Activated CD4-positive, alpha-beta T cell treated with anti-CD3 and anti-CD28 coated beads, Interleukin-2, amount 50 U/mL, for 4 hours (primary cell): Measurements from ENCODE around the gene AP1AR.

Experiments
- DNase-seq, 2 experiments: peaks; one replicate each; pipeline ENCODE4 v3.0.0-alpha.2; 2020

Gene AP1AR

GRCh38 chr4:112315446-112315845 is 83.9 kb downstream of the AP1AR start:
- DNase-seq, result no peak

- no peak for DNase-seq
Measured at GRCh38 chr4:112316360-112316759, 84.8 kb downstream of the AP1AR start.

- no peak for DNase-seq
Measured at GRCh38 chr4:112318239-112319142, 86.9 kb downstream of the AP1AR start.
